Tibial nerve (tissue), 4 donors: ENCODE data around the gene RPL37A.

Experiments used
- EP300 ChIP-seq, 2 donors: sonication (generic); formaldehyde crosslinking; IDR thresholded peaks; one replicate each; pipeline ENCODE4 v1.6.1; 2017; ENCODE audit warnings: antibody characterized with exemption in 2 of 2, mild to moderate bottlenecking in 1 of 2
- POLR2A ChIP-seq, 2 donors: fragments of 450-650 bp; IDR thresholded peaks; one replicate each; pipeline ENCODE4 v1.6.1; 2017; ENCODE audit warnings: antibody characterized with exemption in 2 of 2, mild to moderate bottlenecking in 2 of 2, moderate library complexity in 2 of 2
- TF ChIP-seq, protein P1 (sequence below), 5 experiments: fragments of 200-600 bp in 3 of 5; fragments of 450-650 bp in 2 of 5; sonication (generic) in 3 of 5; IDR thresholded peaks; one replicate each; pipeline ENCODE4 v1.5.1; 2016 to 2019; ENCODE audit warnings: antibody characterized with exemption in 5 of 5, mild to moderate bottlenecking in 3 of 5, moderate library complexity in 2 of 5

DNA sequence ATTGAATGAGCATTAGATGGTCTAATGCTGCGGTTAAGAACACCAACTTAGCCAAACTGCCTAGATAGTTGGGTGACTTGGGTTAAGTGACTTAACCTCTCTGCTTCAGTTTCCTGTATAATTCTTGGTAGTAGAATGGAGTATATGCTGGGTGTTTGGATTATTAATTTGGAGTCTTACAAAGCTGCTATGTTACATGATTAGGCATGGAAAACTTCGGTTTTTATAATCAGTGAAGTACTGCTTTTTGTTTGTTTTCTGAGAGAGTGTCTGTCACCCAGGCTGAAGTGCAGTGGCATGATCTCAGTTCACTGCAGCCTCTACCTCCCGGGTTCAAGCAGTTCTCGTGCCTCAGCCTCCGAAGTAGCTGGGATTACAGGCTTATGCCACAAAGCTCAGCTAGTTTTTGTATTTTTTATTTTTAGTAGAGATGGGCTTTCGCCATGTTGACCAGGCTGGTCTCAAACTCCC, 4.5 kb downstream of the RPL37A start:
- TF ChIP-seq, protein P1, sequence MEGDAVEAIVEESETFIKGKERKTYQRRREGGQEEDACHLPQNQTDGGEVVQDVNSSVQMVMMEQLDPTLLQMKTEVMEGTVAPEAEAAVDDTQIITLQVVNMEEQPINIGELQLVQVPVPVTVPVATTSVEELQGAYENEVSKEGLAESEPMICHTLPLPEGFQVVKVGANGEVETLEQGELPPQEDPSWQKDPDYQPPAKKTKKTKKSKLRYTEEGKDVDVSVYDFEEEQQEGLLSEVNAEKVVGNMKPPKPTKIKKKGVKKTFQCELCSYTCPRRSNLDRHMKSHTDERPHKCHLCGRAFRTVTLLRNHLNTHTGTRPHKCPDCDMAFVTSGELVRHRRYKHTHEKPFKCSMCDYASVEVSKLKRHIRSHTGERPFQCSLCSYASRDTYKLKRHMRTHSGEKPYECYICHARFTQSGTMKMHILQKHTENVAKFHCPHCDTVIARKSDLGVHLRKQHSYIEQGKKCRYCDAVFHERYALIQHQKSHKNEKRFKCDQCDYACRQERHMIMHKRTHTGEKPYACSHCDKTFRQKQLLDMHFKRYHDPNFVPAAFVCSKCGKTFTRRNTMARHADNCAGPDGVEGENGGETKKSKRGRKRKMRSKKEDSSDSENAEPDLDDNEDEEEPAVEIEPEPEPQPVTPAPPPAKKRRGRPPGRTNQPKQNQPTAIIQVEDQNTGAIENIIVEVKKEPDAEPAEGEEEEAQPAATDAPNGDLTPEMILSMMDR (IDR thresholded peaks at IDR 0.05), result no peak
- TF ChIP-seq POLR2A (IDR thresholded peaks at IDR 0.05) (no peak), EP300 (IDR thresholded peaks at IDR 0.05) (no peak)
